ENCODE results near the gene AOC3.

DNA sequence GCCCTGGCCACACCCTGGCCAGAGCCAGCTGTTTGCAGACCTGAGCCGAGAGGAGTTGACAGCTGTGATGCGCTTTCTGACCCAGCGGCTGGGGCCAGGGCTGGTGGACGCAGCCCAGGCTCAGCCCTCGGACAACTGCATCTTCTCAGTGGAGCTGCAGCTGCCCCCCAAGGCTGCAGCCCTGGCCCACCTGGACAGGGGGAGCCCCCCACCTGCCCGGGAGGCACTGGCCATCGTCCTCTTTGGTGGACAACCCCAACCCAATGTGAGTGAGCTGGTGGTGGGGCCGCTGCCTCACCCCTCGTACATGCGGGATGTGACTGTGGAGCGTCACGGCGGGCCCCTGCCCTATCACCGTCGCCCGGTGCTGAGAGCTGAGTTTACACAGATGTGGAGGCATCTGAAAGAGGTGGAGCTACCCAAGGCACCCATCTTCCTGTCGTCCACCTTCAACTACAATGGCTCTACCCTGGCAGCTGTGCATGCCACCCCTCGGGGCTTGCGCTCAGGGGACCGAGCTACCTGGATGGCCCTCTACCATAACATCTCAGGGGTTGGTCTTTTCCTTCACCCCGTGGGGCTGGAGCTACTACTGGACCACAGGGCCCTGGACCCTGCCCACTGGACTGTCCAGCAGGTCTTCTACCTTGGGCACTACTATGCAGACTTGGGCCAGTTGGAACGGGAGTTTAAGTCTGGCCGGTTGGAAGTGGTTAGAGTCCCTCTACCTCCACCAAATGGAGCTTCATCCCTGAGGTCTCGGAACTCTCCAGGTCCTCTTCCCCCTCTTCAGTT is 6.0 kb upstream of the AOC3 start:
- TF ChIP-seq, protein P1, sequence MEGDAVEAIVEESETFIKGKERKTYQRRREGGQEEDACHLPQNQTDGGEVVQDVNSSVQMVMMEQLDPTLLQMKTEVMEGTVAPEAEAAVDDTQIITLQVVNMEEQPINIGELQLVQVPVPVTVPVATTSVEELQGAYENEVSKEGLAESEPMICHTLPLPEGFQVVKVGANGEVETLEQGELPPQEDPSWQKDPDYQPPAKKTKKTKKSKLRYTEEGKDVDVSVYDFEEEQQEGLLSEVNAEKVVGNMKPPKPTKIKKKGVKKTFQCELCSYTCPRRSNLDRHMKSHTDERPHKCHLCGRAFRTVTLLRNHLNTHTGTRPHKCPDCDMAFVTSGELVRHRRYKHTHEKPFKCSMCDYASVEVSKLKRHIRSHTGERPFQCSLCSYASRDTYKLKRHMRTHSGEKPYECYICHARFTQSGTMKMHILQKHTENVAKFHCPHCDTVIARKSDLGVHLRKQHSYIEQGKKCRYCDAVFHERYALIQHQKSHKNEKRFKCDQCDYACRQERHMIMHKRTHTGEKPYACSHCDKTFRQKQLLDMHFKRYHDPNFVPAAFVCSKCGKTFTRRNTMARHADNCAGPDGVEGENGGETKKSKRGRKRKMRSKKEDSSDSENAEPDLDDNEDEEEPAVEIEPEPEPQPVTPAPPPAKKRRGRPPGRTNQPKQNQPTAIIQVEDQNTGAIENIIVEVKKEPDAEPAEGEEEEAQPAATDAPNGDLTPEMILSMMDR (IDR thresholded peaks at IDR 0.05 in 8 of 11, conservative IDR thresholded peaks at IDR 0.05 in 3 of 11), result no peak
- peak in 2 of 3 donors; percentile 28 to 66 for TF ChIP-seq POLR2AphosphoS5 (IDR thresholded peaks at IDR 0.05)
